Osteoblast (primary cell): ENCODE data around the gene PLAGL2. TPM values are rescaled to one million over a fixed set of nuclear protein-coding genes. Genes with fewer than 3 reads are reported as not detected.

Experiments used
- DNase-seq: peaks from one replicate; pipeline ENCODE4 v3.0.0; 2011; ENCODE audit warnings: low spot score, mixed read lengths; ENCODE audit not compliant: insufficient read length; ENCODE audit errors: missing footprints
- H2AFZ ChIP-seq: 2 replicates; pipeline ENCODE4 v1.6.0; 2011; ENCODE audit warnings: mild to moderate bottlenecking, low read length
- H3K27ac ChIP-seq: 2 replicates; pipeline ENCODE4 v1.5.1; 2011; ENCODE audit warnings: mild to moderate bottlenecking, low read depth, low read length, moderate library complexity
- H3K27me3 ChIP-seq: 2 replicates; pipeline ENCODE4 v1.6.0; 2012; ENCODE audit warnings: mild to moderate bottlenecking, control low read depth, inconsistent platforms, low read length, moderate library complexity; ENCODE audit not compliant: insufficient read depth
- H3K36me3 ChIP-seq: 2 replicates; pipeline ENCODE4 v1.5.1; 2011; ENCODE audit warnings: mild to moderate bottlenecking, low read length, control low read depth, moderate library complexity; ENCODE audit not compliant: insufficient read depth
- H3K4me1 ChIP-seq: 2 replicates; pipeline ENCODE4 v1.5.1; 2011; ENCODE audit warnings: mild to moderate bottlenecking, low read length, control low read depth, moderate library complexity; ENCODE audit not compliant: insufficient read depth
- H3K4me2 ChIP-seq: 2 replicates; pipeline ENCODE4 v1.6.0; 2011; ENCODE audit warnings: mild to moderate bottlenecking, low read length; ENCODE audit not compliant: insufficient read depth
- H3K4me3 ChIP-seq: fragments of 200-600 bp; sonication (generic); 3 replicates; pipeline ENCODE4 v1.5.1; 2012; ENCODE audit warnings: mild to moderate bottlenecking, low read length, inconsistent platforms; ENCODE audit not compliant: insufficient read depth
- H3K79me2 ChIP-seq: 2 replicates; pipeline ENCODE4 v1.6.0; 2012; ENCODE audit warnings: mild to moderate bottlenecking, low read length, control low read depth, inconsistent platforms; ENCODE audit not compliant: insufficient read depth
- H3K9me3 ChIP-seq: 2 replicates; pipeline ENCODE4 v1.5.1; 2011; ENCODE audit warnings: low read depth, low read length, control low read depth
- H4K20me1 ChIP-seq: 2 replicates; pipeline ENCODE4 v1.6.0; 2012; ENCODE audit warnings: mild to moderate bottlenecking, low read length, control low read depth; ENCODE audit not compliant: insufficient read depth
- total RNA-seq: library from RNA; depleted of rRNA; stranded (reverse); fragments of >200 nt; gene quantifications from 2 replicates; pipeline ENCODE4 v1.2.3, GENCODE V29; 2012
- TF ChIP-seq, protein P1 (sequence below): IDR thresholded peaks from 2 replicates; pipeline ENCODE4 v1.5.1; 2011; ENCODE audit warnings: mild to moderate bottlenecking, low read depth, low read length, moderate library complexity; ENCODE audit errors: extremely low read depth

Gene PLAGL2
- total RNA-seq, 1 donor = 2.5 TPM

- Histone ChIP-seq H3K4me1 (peaks cover 3% of the 10 kb centered on the region), H2AFZ (peak overlapping the region; percentile 82), H3K36me3 (no peaks in the 10 kb centered on the region), H3K27me3 (no peaks in the 10 kb centered on the region), H3K9me3 (no peaks in the 10 kb centered on the region), H4K20me1 (no peaks in the 10 kb centered on the region), H3K4me3 (no peak overlapping the region), H3K79me2 (no peaks in the 10 kb centered on the region), H3K4me2 (no peak overlapping the region), H3K27ac (no peak overlapping the region)
- no peak for DNase-seq
- TF ChIP-seq, protein P1, sequence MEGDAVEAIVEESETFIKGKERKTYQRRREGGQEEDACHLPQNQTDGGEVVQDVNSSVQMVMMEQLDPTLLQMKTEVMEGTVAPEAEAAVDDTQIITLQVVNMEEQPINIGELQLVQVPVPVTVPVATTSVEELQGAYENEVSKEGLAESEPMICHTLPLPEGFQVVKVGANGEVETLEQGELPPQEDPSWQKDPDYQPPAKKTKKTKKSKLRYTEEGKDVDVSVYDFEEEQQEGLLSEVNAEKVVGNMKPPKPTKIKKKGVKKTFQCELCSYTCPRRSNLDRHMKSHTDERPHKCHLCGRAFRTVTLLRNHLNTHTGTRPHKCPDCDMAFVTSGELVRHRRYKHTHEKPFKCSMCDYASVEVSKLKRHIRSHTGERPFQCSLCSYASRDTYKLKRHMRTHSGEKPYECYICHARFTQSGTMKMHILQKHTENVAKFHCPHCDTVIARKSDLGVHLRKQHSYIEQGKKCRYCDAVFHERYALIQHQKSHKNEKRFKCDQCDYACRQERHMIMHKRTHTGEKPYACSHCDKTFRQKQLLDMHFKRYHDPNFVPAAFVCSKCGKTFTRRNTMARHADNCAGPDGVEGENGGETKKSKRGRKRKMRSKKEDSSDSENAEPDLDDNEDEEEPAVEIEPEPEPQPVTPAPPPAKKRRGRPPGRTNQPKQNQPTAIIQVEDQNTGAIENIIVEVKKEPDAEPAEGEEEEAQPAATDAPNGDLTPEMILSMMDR = no peak
Observed at GRCh38 chr20:32244150-32244823, 36.7 kb upstream of the PLAGL2 start.

GRCh38 chr20:32241807-32242206 lies 34.3 kb upstream of the PLAGL2 start:
- H3K27me3 ChIP-seq = no peaks in the 10 kb centered on the region
- H3K27ac ChIP-seq = no peak overlapping the region
- H3K4me3 ChIP-seq = no peak overlapping the region
- H3K4me2 ChIP-seq = no peak overlapping the region
- no peaks in the 10 kb centered on the region for H4K20me1 ChIP-seq
- no peak overlapping the region for H2AFZ ChIP-seq
- no peaks in the 10 kb centered on the region for H3K36me3 ChIP-seq
- H3K9me3 ChIP-seq = no peaks in the 10 kb centered on the region
- DNase-seq = no peak
- peaks cover 9% of the 10 kb centered on the region for H3K4me1 ChIP-seq
- no peaks in the 10 kb centered on the region for H3K79me2 ChIP-seq
- TF ChIP-seq, protein P1 = no peak

- TF ChIP-seq, protein P1 = no peak
- Histone ChIP-seq H3K27ac (no peak overlapping the region), H3K4me1 (peaks cover 9% of the 10 kb centered on the region), H3K4me3 (no peak overlapping the region), H3K9me3 (no peaks in the 10 kb centered on the region), H4K20me1 (no peaks in the 10 kb centered on the region), H2AFZ (no peak overlapping the region), H3K27me3 (no peaks in the 10 kb centered on the region), H3K36me3 (peaks cover 8% of the 10 kb centered on the region), H3K4me2 (no peak overlapping the region), H3K79me2 (no peaks in the 10 kb centered on the region)
- peak; percentile 63 for DNase-seq
Observed at GRCh38 chr20:32240205-32240604, 32.7 kb upstream of the PLAGL2 start.

DNA sequence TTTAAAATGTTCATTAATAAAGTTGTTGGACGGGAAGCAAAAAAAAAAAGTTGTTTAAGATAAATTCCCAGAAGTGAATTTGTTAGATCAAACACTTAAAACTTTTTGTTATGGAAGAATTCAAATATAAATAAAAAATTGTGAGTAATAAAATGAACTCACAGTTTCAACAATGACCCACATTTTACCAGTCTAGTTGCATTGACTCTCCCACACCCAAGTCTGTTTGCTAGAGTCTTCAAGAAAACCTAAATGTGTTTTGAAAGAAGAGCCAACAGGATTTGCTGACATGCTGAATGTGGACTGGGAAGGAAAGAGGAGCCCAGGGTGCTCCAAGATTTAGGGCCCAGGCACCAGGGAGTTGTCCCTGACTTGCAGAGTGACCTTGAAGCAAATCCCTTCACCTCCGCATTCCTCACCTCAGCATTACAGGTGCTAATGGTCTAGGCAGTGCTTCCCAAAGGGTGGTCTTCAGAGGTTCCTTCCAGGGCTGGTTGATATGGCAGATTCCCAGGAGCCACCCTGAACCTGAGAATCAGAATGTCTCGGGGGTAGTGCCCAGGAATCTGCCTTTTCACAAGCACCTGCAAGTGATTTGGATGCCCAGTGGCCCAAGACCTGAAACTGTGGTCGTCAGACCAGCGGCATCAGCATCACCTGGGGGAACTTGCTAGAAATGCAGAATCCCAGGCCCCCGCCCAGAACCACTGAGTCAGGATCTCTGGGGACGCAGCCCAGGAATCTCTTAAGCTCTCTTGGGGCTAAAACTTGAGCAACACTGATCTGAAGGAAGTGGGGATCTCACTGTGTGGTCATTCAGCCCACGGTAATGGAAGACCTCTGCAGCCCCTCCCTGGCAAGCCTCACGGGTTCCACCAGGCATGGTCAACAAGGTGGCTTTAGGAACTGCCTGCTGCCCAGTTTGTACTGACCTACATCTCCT lies 31.2 kb upstream of the PLAGL2 start:
- Histone ChIP-seq H3K9me3 (no peaks in the 10 kb centered on the region), H3K4me2 (no peak overlapping the region), H3K27ac (no peak overlapping the region), H2AFZ (no peak overlapping the region), H3K4me1 (peaks cover 6% of the 10 kb centered on the region), H3K27me3 (no peaks in the 10 kb centered on the region), H3K79me2 (no peaks in the 10 kb centered on the region), H3K36me3 (peaks cover 22% of the 10 kb centered on the region), H3K4me3 (no peak overlapping the region), H4K20me1 (no peaks in the 10 kb centered on the region)
- TF ChIP-seq, protein P1 = no peak
- peak; percentile 69 for DNase-seq
